Measurements from ENCODE around the gene VN1R5. TPM values are rescaled to one million over a fixed set of nuclear protein-coding genes. Genes with fewer than 3 reads are reported as not detected.

VN1R5 gene
- total RNA-seq, 2 donors from 2014 or later, result not detected

DNA sequence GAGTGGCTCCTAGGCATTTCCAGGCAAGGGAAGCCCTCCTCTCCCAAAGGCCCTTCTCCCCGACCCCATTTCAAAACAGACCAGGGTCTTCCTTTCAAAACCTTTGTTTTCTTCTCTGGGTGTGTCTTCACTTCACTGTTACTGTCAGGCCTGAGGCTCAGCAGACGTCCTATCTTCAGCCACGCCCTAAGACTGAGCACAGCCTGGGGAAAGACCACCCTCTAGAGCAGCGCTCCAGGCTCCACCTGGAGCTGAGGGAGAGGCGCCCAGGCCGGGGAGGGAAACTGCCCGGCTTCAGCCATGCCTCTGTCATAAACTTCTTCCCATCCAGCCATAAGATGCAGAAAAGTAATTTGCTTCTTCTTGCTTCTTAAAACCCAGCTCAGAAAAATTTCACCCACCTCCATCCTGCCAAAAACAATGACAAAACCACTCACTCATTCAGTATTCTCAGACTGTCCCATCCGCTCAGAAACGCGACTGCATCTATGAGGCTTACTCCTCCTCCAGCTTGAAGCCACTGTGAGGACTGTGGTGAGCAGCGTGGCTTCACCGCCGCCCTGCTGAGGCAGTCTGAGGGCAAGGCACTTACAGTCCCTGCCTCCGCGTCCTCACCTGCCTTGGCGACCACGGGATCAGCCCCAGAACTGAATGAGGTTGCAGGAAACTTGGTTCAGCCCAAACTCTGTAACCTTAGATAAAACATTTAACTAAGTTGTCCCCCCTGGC lies 36.1 kb downstream of the VN1R5 start:
- H3K27me3 ChIP-seq (replicated peaks; ENCODE audit: insufficient read depth), result no peaks in the 10 kb centered on the region
- no peaks in the 10 kb centered on the region for H3K9me3 ChIP-seq
- H3K4me1 ChIP-seq (ENCODE audit: control insufficient read depth in 1 of 2, low read depth in 2 of 2), result no peaks in the 10 kb centered on the region
- no peak for ATAC-seq (ENCODE audit: insufficient number of reproducible peaks, low FRiP score, low read depth)
- no peak overlapping the region for H3K4me3 ChIP-seq
- no peak for DNase-seq (ENCODE audit: low spot score)
- no peak overlapping the region for H3K27ac ChIP-seq
- H3K36me3 ChIP-seq, result no peaks in the 10 kb centered on the region
- TF ChIP-seq, protein P1, sequence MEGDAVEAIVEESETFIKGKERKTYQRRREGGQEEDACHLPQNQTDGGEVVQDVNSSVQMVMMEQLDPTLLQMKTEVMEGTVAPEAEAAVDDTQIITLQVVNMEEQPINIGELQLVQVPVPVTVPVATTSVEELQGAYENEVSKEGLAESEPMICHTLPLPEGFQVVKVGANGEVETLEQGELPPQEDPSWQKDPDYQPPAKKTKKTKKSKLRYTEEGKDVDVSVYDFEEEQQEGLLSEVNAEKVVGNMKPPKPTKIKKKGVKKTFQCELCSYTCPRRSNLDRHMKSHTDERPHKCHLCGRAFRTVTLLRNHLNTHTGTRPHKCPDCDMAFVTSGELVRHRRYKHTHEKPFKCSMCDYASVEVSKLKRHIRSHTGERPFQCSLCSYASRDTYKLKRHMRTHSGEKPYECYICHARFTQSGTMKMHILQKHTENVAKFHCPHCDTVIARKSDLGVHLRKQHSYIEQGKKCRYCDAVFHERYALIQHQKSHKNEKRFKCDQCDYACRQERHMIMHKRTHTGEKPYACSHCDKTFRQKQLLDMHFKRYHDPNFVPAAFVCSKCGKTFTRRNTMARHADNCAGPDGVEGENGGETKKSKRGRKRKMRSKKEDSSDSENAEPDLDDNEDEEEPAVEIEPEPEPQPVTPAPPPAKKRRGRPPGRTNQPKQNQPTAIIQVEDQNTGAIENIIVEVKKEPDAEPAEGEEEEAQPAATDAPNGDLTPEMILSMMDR (IDR thresholded peaks at IDR 0.05), result no peak

DNA sequence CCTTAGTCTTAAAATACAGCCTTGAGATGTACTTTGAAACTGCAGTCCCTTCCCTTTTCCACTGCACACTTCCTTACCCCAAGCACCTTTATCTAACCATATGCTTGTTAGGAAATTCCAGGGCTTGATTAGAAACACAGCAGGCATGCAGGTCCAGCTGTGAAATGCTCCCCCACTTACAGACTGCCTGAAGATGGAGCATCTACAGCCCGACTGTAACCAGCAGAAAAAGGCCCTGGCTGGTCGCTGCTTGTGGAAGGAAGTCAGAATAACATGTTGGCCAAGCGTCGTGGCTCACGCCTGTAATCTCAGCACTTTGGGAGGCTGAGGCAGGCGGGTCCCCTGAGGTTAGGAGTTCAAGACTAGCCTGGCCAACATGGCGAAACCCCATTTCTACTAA lies 37.2 kb downstream of the VN1R5 start:
- Histone ChIP-seq H3K36me3 (no peaks in the 10 kb centered on the region), H3K4me3 (no peak overlapping the region), H3K4me1 (ENCODE audit: control insufficient read depth in 1 of 2, low read depth in 2 of 2) (no peaks in the 10 kb centered on the region), H3K9me3 (no peaks in the 10 kb centered on the region), H3K27me3 (replicated peaks; ENCODE audit: insufficient read depth) (no peaks in the 10 kb centered on the region), H3K27ac (no peak overlapping the region)
- no peak for ATAC-seq (ENCODE audit: insufficient number of reproducible peaks, low FRiP score, low read depth)
- TF ChIP-seq, protein P1 (IDR thresholded peaks at IDR 0.05), result no peak
- no peak for DNase-seq (ENCODE audit: low spot score)

DNA sequence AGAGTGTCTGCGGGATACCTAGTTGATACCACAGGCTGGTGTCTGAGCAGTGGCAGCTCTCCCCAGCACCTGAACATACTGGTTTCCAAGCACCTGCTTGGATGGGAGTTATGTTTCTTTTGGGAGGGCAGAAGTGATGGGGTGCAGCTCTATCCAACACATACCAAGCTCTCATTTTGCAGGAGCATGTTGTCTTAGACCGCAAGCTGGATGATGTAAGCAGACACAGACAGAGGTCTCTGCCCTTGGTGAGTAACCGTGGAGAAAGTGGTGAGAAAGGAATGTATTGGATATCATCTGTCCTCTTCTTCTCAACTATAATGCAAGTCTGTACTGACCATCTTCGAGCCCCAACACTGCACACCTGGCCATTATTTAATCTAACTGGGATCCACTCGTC lies 38.4 kb downstream of the VN1R5 start:
- TF ChIP-seq, protein P1 (IDR thresholded peaks at IDR 0.05), result no peak
- no peaks in the 10 kb centered on the region for H3K4me1 ChIP-seq (ENCODE audit: control insufficient read depth in 1 of 2, low read depth in 2 of 2)
- no peaks in the 10 kb centered on the region for H3K36me3 ChIP-seq
- no peak overlapping the region for H3K27ac ChIP-seq
- ATAC-seq (ENCODE audit: insufficient number of reproducible peaks, low FRiP score, low read depth) (no peak), DNase-seq (ENCODE audit: low spot score) (no peak)
- H3K4me3 ChIP-seq, result no peak overlapping the region
- no peaks in the 10 kb centered on the region for H3K9me3 ChIP-seq
- no peaks in the 10 kb centered on the region for H3K27me3 ChIP-seq (replicated peaks; ENCODE audit: insufficient read depth)

DNA sequence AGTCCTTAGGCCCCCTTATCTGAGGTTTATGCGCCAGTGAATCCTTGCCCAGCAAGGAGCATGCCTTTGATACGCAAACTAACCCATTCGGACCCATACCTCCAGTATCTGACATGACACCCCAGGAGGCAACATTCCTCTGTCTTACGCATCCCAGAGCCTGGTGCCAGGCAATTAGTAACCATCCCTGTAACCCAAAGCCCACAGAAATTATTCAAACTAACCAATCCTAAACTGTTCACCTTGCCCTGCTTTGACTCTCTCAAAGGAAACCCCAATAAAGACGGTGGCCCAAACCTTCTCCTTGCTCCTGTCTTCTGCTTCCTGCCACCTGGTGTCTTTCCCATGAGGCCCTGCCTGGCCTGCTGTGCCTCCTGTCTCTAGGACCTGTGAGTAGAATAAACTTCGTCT lies 39.4 kb downstream of the VN1R5 start:
- Histone ChIP-seq H3K36me3 (peaks cover 2% of the 10 kb centered on the region), H3K27ac (no peak overlapping the region), H3K27me3 (replicated peaks; ENCODE audit: insufficient read depth) (no peaks in the 10 kb centered on the region), H3K4me1 (ENCODE audit: control insufficient read depth in 1 of 2, low read depth in 2 of 2) (no peaks in the 10 kb centered on the region), H3K4me3 (no peak overlapping the region), H3K9me3 (no peaks in the 10 kb centered on the region)
- TF ChIP-seq, protein P1 (IDR thresholded peaks at IDR 0.05), result no peak
- ATAC-seq (ENCODE audit: insufficient number of reproducible peaks, low FRiP score, low read depth) (no peak), DNase-seq (ENCODE audit: low spot score) (no peak)

DNA sequence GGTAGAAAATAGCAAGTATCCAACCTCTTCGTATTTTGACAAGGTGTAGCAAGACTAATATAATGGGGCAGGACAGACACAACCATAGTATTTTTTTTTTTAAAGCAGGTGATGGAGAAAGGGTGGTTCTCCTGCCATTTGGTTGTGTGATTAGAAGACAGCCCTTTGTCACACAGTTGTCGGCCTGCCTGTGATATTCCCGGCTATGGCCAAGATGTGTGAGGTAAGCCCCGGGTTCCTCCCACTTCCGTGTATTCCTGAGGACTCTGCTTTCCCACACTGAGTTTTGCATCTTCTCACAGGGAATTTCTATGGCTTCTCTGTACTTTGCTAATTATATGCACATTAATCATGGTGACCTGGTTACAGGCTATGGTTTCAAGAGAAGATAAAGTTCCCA lies 39.9 kb downstream of the VN1R5 start:
- H3K9me3 ChIP-seq, result no peaks in the 10 kb centered on the region
- no peak overlapping the region for H3K27ac ChIP-seq
- TF ChIP-seq, protein P1 (IDR thresholded peaks at IDR 0.05), result no peak
- no peaks in the 10 kb centered on the region for H3K27me3 ChIP-seq (replicated peaks; ENCODE audit: insufficient read depth)
- no peaks in the 10 kb centered on the region for H3K4me1 ChIP-seq (ENCODE audit: control insufficient read depth in 1 of 2, low read depth in 2 of 2)
- H3K4me3 ChIP-seq, result no peak overlapping the region
- peaks cover 5% of the 10 kb centered on the region for H3K36me3 ChIP-seq
- no peak for ATAC-seq (ENCODE audit: insufficient number of reproducible peaks, low FRiP score, low read depth)
- DNase-seq (ENCODE audit: low spot score), result no peak
